ENCODE data around the gene WNT16.

WNT16 gene

GRCh38 chr7:121344497-121344896 is 15.7 kb downstream of the WNT16 start:
- DNase-seq: no peak

GRCh38 chr7:121351682-121352081 is 22.9 kb downstream of the WNT16 start:
- no peak for DNase-seq

- DNase-seq: no peak
Measured at GRCh38 chr7:121352323-121352722, 23.5 kb downstream of the WNT16 start.

DNA sequence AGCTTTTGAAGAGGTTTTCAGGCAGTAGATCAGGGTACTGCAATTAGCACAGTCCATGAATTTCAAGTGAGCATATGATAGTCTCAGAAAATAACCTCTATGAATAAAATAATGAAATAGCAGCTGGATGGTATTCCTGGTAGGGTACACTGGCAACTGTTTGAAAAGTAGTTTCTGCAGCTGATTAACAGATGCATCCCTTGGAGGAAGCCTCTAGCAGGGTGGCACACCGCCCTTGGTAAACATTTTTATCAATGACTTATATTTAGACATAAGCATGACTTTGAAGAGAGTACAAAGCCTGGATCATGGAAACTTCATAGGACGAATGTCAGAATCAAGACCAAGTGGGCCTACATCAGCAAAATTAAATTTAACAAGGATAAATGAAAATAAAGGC is 26.8 kb downstream of the WNT16 start:
- DNase-seq: no peak

DNA sequence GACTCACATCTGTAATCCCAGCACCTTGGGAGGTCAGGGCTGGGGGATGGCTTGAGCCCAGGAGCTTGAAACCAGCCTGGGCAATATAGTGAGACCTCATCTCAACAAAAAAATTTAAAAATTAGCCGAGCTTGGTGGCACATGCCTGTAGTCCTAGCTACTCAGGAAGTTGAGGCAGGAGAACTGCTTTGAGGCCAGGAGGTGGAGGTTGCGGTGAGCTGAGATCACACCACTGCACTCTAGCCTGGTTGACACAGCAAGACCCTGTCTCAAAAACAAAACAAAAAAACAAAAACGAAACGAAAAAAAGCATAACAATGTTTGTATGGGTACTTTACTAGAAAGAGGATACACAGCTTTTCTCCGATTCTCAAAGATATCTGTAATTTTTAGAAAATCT is 31.8 kb downstream of the WNT16 start:
- DNase-seq: no peak

DNA sequence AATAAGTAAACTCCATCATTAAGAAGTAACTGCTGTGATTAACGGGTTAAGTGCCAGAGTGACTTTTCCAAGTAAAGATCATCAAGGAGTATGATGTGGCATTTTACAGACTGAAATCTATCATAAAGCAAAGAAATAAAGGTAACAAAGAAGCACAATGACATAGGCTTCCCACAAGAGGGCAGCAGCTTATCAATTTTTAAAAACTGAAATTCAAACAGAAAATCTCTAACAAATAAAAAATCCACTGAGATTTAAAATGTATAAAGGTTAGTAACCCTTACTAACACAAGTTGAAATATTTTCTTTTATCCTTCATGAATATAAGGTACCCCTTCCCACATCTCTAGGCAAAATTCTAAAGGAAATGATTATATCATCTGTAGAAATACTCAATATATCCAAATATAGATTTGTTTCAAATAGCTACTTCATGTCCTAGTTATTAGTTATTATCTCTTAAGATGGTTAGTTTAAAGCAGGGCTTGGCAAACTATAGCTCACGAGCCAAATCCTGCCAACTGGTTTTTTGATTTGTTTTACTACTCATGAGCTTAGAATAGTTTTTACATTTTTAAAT is 38.1 kb downstream of the WNT16 start:
- peak; percentile 12 for DNase-seq

DNA sequence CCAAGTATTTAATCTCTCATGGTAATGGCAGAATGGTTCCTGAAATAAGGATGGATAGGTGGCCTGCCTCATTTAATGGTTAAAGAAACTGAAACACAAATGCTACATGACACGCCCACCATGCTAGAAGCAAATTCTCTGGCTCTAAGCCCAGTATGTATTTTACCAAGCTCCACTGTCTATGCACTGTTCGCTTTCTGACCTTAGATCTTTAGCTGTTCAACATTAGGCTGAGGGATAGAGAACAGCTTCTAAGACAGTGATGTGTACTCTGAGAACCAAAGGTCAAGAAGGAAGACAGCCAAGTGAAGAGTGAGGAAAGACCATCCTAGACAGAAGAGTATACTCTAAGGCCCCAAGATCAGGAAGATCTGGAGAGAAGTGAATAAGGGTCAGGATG is 40.7 kb downstream of the WNT16 start:
- no peak for DNase-seq

DNA sequence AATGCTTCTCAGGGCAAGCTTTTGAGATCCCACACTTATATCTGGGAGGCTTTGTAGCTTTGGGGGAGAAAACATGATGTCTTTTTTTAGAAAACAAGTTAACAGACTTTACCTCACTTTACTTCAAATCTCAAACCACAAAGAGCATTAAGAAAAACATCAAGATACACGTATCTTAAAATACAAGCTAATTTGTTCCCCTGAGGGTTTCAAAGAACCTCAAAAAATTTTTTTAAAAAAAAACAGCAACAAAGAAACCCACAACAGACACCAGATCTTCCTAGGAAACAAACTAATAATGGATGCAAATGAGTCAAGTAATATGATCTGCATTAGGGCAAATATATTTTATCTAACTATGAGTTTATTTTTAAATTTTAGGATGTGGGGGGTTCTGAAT is 42.6 kb downstream of the WNT16 start:
- no peak for DNase-seq

GRCh38 chr7:121371883-121372282 is 43.1 kb downstream of the WNT16 start:
- no peak for DNase-seq

GRCh38 chr7:121372376-121373010 is 43.7 kb downstream of the WNT16 start:
- DNase-seq: no peak

GRCh38 chr7:121373177-121373576 is 44.4 kb downstream of the WNT16 start:
- no peak for DNase-seq

- DNase-seq: no peak
Measured at GRCh38 chr7:121376979-121377378, 48.2 kb downstream of the WNT16 start.

GRCh38 chr7:121379930-121380329 is 51.1 kb downstream of the WNT16 start:
- no peak for DNase-seq

DNA sequence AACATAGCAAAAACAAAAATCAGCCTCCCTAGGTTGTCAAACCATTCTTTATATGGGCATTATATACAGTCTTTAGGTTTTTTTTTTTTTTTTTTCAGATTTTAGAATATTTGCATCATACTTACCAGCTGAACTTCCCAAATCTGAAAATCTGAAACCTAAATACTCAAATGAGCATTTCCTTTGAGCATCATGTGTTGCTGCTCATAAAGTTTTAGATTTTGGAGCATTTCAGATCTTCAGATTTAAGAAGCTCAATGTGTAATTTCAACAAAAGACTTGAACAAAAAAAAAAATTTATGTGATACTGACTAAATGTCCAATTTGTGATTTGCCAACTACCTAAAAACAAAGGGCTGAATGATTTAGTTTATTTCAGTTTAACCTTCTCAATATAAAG is 53.7 kb downstream of the WNT16 start:
- no peak for DNase-seq

GRCh38 chr7:121383235-121383910 is 54.6 kb downstream of the WNT16 start:
- no peak for DNase-seq

- no peak for DNase-seq
Measured at GRCh38 chr7:121384265-121384664, 55.5 kb downstream of the WNT16 start.

DNA sequence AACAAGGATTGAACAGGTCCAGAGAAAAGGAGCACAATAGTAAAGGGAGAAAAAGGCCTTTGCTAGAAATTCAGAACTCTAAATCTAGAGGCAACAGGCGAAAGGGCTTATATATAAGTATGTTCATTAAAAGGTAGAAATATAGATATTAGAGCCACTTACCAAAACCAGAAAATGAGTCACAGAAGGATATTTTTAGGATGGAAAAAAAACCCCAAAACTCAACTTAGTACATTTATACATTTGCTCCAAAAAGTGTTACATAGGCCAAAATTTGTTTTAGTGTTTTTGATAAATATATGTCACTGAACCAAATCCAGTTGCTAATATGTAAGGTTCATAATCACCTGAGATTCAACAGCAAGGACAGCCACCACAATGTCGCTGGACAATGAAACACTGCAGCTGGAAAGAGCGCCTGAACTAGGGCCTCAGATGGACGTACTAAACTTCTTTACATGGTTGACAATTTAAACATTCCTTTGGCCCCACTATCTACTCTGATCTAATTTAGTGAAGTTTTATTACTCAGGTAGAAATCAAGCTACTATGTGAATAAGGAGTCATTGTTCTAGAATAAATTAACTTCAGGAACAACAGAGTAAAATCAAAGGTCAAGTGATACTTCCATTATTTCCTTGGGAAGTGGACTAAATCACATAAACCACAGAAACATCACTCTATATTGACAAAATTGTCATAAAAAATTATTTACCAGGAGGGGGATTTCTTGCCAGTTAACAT is 56.4 kb downstream of the WNT16 start:
- no peak for DNase-seq

GRCh38 chr7:121385800-121386179 is 57.0 kb downstream of the WNT16 start:
- no peak for DNase-seq

GRCh38 chr7:121388950-121389349 is 60.1 kb downstream of the WNT16 start:
- DNase-seq: no peak

DNA sequence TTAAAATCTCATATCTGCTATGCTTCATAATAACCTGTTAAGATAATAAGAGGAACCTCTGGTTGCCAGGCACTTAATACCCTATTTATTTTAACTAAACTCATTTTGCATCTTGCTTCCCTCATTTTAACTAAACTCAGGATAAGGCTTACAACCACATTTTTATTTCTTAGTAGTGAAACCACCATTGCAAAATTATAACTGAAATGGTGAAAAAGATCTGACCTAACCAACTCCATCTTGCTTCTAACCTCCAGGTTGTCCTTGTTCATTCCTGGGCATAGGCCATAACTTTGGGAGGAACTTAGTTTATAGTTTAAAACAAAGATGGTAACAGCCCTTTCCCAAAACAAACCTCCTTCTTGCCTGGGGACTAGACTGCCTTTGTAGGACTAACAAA is 61.3 kb downstream of the WNT16 start:
- no peak for DNase-seq

DNA sequence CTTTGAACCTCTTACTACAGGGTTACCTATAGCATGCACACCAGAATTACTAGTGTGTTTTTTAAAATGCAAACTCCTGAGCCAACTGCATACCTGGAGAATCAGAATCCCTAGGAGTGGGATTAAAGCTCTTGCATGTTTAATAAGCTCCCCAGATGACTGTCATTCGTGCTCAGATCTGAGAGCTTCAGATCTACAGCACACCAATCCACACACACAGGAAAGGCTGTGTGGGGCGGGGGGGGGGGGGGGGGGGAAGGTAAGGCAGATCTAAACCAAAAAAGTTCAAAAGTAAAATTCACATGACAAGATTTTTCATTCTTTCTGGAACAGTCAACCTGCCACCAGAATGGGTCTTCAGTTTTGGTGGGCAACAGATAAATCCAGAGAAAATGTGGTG is 61.8 kb downstream of the WNT16 start:
- no peak for DNase-seq

Measured in activated CD4-positive, alpha-beta T cell treated with anti-CD3 and anti-CD28 coated beads for 48 hours (primary cell).